ENCODE data around the gene RNF26.

DNA sequence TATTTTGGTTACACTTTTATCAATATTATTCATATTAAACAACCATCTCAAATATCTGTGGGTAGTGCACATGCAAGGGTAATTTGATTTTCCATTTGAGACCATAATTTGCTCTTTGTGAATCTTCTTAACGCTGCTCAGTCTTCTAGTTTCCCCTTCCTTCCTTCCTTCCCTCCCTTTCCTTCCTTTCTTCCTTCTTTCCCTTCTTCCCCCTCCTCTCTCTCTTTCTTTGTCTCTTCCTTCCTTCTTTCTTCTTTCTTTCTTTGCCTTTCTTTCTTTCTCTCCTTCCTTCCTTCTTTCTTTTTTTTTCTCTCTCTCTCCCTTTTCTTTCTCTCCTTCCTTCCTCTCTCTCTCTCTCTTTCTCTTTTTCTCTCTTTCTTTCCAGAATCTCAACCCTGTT, 4.1 kb upstream of the RNF26 start:
- TF ChIP-seq EZH2 (IDR thresholded peaks at IDR 0.05) (no peak), POLR2AphosphoS5 (IDR thresholded peaks at IDR 0.05; ENCODE audit: borderline replicate concordance, low read depth, low read length) (no peak)

Measured in SK-N-MC (cell line).